ENCODE data around the gene STXBP5L.
"Not testable (repeated sequence)": the region's sequence is repeated elsewhere in the genome, so short reads cannot be mapped to it uniquely, and the experiment has no call there.

Gene STXBP5L

GRCh38 chr3:121018917-121019321 lies 110.9 kb downstream of the STXBP5L start:
- DNase-seq (ENCODE audit: low read depth in 2 of 2), result no peak

- DNase-seq (ENCODE audit: low read depth in 2 of 2), result no peak
These were observed 155.6 kb downstream of the STXBP5L start for GRCh38 chr3:121063628-121064027.

- no peak for DNase-seq (ENCODE audit: low read depth in 2 of 2)
These were observed 156.1 kb downstream of the STXBP5L start for GRCh38 chr3:121064121-121064520.

GRCh38 chr3:121072133-121072532 lies 164.1 kb downstream of the STXBP5L start:
- DNase-seq (ENCODE audit: low read depth in 2 of 2), result no peak

GRCh38 chr3:121073011-121073410 lies 165.0 kb downstream of the STXBP5L start:
- DNase-seq (ENCODE audit: low read depth in 2 of 2), result no peak

- DNase-seq (ENCODE audit: low read depth in 2 of 2), result no peak
These were observed 167.2 kb downstream of the STXBP5L start for GRCh38 chr3:121075191-121075590.

- not testable (repeated sequence) for DNase-seq (ENCODE audit: low read depth in 2 of 2)
These were observed 170.5 kb downstream of the STXBP5L start for GRCh38 chr3:121078378-121079101.

GRCh38 chr3:121096953-121097352 lies 188.9 kb downstream of the STXBP5L start:
- DNase-seq (ENCODE audit: low read depth in 2 of 2), result no peak

- not testable (repeated sequence) for DNase-seq (ENCODE audit: low read depth in 2 of 2)
These were observed 203.1 kb downstream of the STXBP5L start for GRCh38 chr3:121111086-121111485.

- no peak for DNase-seq (ENCODE audit: low read depth in 2 of 2)
These were observed 204.1 kb downstream of the STXBP5L start for GRCh38 chr3:121111914-121112612.

GRCh38 chr3:121126033-121126706 lies 218.2 kb downstream of the STXBP5L start:
- no peak for DNase-seq (ENCODE audit: low read depth in 2 of 2)

GRCh38 chr3:121126707-121127035 lies 218.7 kb downstream of the STXBP5L start:
- no peak for DNase-seq (ENCODE audit: low read depth in 2 of 2)

GRCh38 chr3:121152573-121152972 lies 244.6 kb downstream of the STXBP5L start:
- no peak for DNase-seq (ENCODE audit: low read depth in 2 of 2)

GRCh38 chr3:121153851-121154250 lies 245.8 kb downstream of the STXBP5L start:
- no peak for DNase-seq (ENCODE audit: low read depth in 2 of 2)

- DNase-seq (ENCODE audit: low read depth in 2 of 2), result no peak
These were observed 247.0 kb downstream of the STXBP5L start for GRCh38 chr3:121155028-121155427.

- no peak for DNase-seq (ENCODE audit: low read depth in 2 of 2)
These were observed 257.4 kb downstream of the STXBP5L start for GRCh38 chr3:121165397-121165837.

- DNase-seq (ENCODE audit: low read depth in 2 of 2), result no peak
These were observed 259.6 kb downstream of the STXBP5L start for GRCh38 chr3:121167374-121168139.

GRCh38 chr3:121175083-121175482 lies 267.1 kb downstream of the STXBP5L start:
- DNase-seq (ENCODE audit: low read depth in 2 of 2), result no peak

- DNase-seq (ENCODE audit: low read depth in 2 of 2), result not testable (repeated sequence)
These were observed 282.6 kb downstream of the STXBP5L start for GRCh38 chr3:121190626-121191025.

- DNase-seq (ENCODE audit: low read depth in 2 of 2), result no peak
These were observed 294.6 kb downstream of the STXBP5L start for GRCh38 chr3:121202573-121202972.

GRCh38 chr3:121223116-121223515 lies 315.1 kb downstream of the STXBP5L start:
- DNase-seq (ENCODE audit: low read depth in 2 of 2), result no peak

- DNase-seq (ENCODE audit: low read depth in 2 of 2), result no peak
These were observed 321.0 kb downstream of the STXBP5L start for GRCh38 chr3:121228971-121229370.

All from activated CD4-positive, alpha-beta T cell treated with anti-CD3 and anti-CD28 coated beads for 24 hours (primary cell).